GM20000 (cell line): ENCODE data around the gene BAMBI.

Experiments used
- DNase-seq: peaks from one replicate; pipeline ENCODE4 v3.0.0; 2012; ENCODE audit warnings: low spot score
- CTCF ChIP-seq: IDR thresholded peaks from 2 replicates; pipeline ENCODE4 v1.5.1; 2012; ENCODE audit warnings: mild to moderate bottlenecking, control low read depth; ENCODE audit errors: extremely low read depth, missing control alignments

BAMBI gene

GRCh38 chr10:28676968-28677887 lies at the start of gene BAMBI:
Gene BAMBI, plus strand, starts transcription at chr10:28677521. Its CDS starts 377 bp downstream, at chr10:28677898.
- peak; percentile 96 for DNase-seq
- TF ChIP-seq CTCF: peak; percentile 45

GRCh38 chr10:28628184-28628893 lies 49.0 kb upstream of the BAMBI start:
- TF ChIP-seq CTCF: peak; percentile 91
- peak; percentile 66 for DNase-seq

GRCh38 chr10:28631896-28632583 lies 45.3 kb upstream of the BAMBI start:
- no peak for TF ChIP-seq CTCF
- DNase-seq: no peak

GRCh38 chr10:28632584-28632945 lies 44.8 kb upstream of the BAMBI start:
- no peak for DNase-seq
- TF ChIP-seq CTCF: no peak

GRCh38 chr10:28633750-28634149 lies 43.6 kb upstream of the BAMBI start:
- DNase-seq: no peak
- no peak for TF ChIP-seq CTCF

- no peak for DNase-seq
- TF ChIP-seq CTCF: no peak
These were observed 40.0 kb upstream of the BAMBI start for GRCh38 chr10:28637346-28637745.
